Lower lobe of right lung (tissue), 2 donors: ENCODE measurements around the gene VPS35. TPM values are rescaled to one million over a fixed set of nuclear protein-coding genes. Genes with fewer than 3 reads are reported as not detected.

Source experiments
- ATAC-seq, 2 donors: fragments of 200-7000 bp; cut with Tn5 transposase; one replicate each; pipeline ENCODE4 v1.9.1; 2020 to 2022; ENCODE audit warnings: mild to moderate bottlenecking in 2 of 2, moderate library complexity in 2 of 2
- DNase-seq: peaks from one replicate; pipeline ENCODE4 v3.0.0-alpha.2; 2020
- H3K27ac ChIP-seq: fragments of 200-600 bp; one replicate; pipeline ENCODE4 v1.8.0; 2022
- H3K27me3 ChIP-seq: fragments of 200-600 bp; one replicate; pipeline ENCODE4 v1.8.0; 2022; ENCODE audit warnings: low read depth
- H3K36me3 ChIP-seq: fragments of 200-600 bp; one replicate; pipeline ENCODE4 v1.8.0; 2022; ENCODE audit warnings: mild to moderate bottlenecking
- H3K4me1 ChIP-seq: fragments of 200-600 bp; one replicate; pipeline ENCODE4 v1.8.0; 2022
- H3K4me3 ChIP-seq: fragments of 200-600 bp; one replicate; pipeline ENCODE4 v1.8.0; 2022; ENCODE audit warnings: mild to moderate bottlenecking
- H3K9me3 ChIP-seq: fragments of 200-600 bp; one replicate; pipeline ENCODE4 v1.8.0; 2022
- intact Hi-C: fragments of 100-400 bp; cut with DNase I; formaldehyde crosslinking; loops from one replicate; pipeline ENCODE4 v1.11.0; 2022
- total RNA-seq: library from RNA; stranded (reverse); fragmentation: NEBNext Ultra II Directional; extraction: Animal tissue kit (Norgen Biotek cat#: 25700); gene quantifications from one replicate; pipeline ENCODE4 v1.2.1, GENCODE V29; 2021
- TF ChIP-seq, protein P1 (sequence below): fragments of 200-600 bp; IDR thresholded peaks from one replicate; pipeline ENCODE4 v1.8.0; 2022; ENCODE audit warnings: antibody characterized with exemption, mild to moderate bottlenecking
- donor health status: DM: no; HTN: yes; CAD: no; lungs with severe emphysema.

The VPS35 gene
- total RNA-seq, 1 donor from 2014 or later = 98.9 TPM

DNA sequence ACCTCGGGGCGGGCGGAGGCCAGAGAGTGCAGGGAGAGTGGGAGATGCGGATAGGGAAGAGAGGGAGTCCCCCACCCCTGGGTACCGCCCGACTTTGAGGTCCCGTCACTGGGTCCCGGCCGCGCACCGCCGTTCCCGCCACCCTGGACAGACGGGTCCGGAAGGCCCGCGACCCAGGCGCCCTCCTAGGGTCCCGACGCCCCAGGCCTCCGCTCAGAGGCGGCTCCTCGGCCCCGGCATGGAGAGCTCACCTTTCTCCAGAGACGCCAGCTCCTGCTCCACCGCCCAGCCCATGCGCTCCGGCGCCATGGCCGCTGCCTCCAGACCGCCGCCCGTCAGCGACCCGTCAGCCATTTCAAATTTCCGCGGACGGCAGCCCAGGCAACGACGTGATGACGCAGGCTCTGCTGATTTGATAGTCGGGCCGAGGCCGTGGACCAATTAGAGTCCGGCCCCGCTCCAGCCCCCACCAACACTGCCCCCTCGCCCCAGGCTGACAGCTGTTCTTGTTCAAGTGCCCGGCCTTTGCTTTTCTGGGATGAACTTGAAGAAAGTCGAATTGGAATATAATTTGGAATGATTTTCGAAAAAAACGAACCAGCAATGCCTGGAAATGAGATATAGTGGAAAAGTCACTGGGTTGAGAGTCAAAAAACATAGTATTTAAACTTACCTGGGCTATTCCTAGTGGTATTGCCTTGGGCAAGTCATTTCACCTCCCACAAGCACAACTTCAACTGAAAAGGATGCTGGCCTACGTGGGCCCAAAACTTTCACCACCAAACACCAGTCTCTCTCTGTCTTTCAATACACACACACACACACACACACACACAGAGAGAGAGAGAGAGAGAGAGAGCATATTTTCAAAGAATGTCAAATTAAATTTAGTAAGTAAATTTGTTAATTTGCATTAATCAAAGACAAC is 67.7 kb downstream of the VPS35 start, which contains the start of gene SHCBP1:
SHCBP1 (minus strand) TSS at position 374 of the 928 bp plus-strand sequence; CDS start at position 354, 20 bp downstream.
- H3K27ac ChIP-seq = no peak within 1 kb of the TSS
- no peaks in the 10 kb centered on the region for H3K9me3 ChIP-seq
- peak; percentile 89 to 91 for ATAC-seq
- no peaks in the 10 kb centered on the region for H3K27me3 ChIP-seq
- H3K36me3 ChIP-seq = no peaks in the 10 kb centered on the region
- peaks cover 18% of the 10 kb centered on the region for H3K4me1 ChIP-seq
- TF ChIP-seq, protein P1, sequence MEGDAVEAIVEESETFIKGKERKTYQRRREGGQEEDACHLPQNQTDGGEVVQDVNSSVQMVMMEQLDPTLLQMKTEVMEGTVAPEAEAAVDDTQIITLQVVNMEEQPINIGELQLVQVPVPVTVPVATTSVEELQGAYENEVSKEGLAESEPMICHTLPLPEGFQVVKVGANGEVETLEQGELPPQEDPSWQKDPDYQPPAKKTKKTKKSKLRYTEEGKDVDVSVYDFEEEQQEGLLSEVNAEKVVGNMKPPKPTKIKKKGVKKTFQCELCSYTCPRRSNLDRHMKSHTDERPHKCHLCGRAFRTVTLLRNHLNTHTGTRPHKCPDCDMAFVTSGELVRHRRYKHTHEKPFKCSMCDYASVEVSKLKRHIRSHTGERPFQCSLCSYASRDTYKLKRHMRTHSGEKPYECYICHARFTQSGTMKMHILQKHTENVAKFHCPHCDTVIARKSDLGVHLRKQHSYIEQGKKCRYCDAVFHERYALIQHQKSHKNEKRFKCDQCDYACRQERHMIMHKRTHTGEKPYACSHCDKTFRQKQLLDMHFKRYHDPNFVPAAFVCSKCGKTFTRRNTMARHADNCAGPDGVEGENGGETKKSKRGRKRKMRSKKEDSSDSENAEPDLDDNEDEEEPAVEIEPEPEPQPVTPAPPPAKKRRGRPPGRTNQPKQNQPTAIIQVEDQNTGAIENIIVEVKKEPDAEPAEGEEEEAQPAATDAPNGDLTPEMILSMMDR = no peak
- peak; percentile 84 for DNase-seq
- peak within 1 kb of the TSS; percentile 69 for H3K4me3 ChIP-seq
- intact Hi-C loops = no loop called here

DNA sequence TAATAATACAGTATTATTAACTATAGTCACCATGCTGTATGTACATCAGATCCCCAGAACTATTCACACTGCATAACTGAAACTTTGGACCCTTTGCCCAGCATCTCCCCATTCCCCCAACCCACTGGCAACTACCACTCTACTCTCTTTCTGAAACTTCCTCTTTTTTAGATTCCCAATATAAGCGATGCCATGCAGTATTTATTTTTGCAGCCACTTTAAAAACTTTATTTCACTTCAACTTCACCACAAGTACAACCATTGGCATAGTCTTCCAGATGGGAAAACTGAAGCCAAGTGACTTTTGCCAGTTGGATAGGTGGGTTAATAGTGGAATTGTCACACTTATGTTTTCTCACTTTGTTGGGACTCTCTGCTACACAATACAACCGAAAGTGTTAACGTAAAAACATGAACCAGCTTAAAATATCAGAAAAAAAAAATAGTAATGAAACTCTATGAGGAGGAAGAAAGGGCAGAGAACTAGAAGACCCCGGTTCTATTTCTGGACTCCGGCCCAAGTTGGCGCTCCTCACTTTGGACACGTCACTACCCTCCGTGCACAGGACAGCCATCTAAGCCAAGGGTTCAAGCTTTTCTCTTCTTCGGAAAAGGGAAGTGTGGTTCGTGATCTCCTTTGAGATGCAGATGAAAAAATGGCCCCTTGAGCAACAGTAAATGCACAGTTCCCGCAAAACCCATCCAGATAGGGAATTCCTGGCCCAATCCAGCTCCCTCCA is 68.5 kb downstream of the VPS35 start:
- Histone ChIP-seq H3K27ac (no peak overlapping the region), H3K36me3 (no peaks in the 10 kb centered on the region), H3K27me3 (no peaks in the 10 kb centered on the region), H3K4me3 (peak overlapping the region; percentile 69), H3K4me1 (peaks cover 18% of the 10 kb centered on the region), H3K9me3 (no peaks in the 10 kb centered on the region)
- peak in 1 of 2 donors; percentile 11 for ATAC-seq
- no peak for DNase-seq
- TF ChIP-seq, protein P1 = no peak
- intact Hi-C loops = no loop called here

DNA sequence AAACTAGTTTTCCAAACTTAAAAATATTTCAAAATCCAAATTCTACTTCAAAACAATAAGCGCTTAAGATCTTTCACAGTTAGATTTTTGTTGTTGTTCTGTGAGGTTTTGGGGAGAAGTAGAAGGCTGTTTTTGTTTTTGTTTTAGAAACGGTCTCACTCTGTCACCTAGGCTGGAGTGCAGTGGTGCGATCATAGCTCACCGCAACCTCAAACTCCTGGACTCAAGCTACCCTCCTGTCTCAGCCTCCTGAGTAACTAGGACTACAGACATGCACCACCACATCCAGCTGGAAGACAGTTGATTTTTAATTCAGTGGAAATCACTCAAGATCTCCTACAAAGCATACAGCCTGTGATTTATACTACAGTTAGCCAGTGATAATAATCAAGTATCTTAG is 70.5 kb downstream of the VPS35 start:
- Histone ChIP-seq H3K4me3 (no peak overlapping the region), H3K27ac (no peak overlapping the region), H3K27me3 (no peaks in the 10 kb centered on the region), H3K4me1 (peaks cover 18% of the 10 kb centered on the region), H3K9me3 (no peaks in the 10 kb centered on the region), H3K36me3 (no peaks in the 10 kb centered on the region)
- ATAC-seq (no peak), DNase-seq (no peak)
- intact Hi-C loops = no loop called here
- TF ChIP-seq, protein P1 = no peak

DNA sequence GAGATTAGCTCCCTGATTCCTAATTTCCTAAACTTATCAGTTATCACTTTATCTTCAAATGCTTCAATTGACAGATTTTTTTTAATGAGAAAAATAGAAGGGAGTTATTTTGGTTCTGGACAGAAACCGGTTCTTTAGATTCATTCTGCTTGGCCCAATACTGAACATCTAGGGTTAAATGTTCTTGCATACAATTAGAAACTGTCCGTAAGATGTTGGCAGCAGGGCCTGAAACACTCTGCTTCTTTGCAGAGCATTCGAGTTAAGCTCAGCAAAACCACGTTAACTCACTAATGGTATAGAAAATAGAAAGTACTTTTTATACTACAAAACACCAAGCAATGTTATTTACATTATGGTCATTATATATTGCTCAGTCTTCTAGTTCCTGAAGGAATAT is 75.0 kb downstream of the VPS35 start:
- intact Hi-C loops = no loop called here
- TF ChIP-seq, protein P1 = no peak
- Histone ChIP-seq H3K9me3 (no peaks in the 10 kb centered on the region), H3K4me3 (no peak overlapping the region), H3K4me1 (no peaks in the 10 kb centered on the region), H3K27me3 (no peaks in the 10 kb centered on the region), H3K36me3 (no peaks in the 10 kb centered on the region), H3K27ac (no peak overlapping the region)
- DNase-seq (no peak), ATAC-seq (no peak)

DNA sequence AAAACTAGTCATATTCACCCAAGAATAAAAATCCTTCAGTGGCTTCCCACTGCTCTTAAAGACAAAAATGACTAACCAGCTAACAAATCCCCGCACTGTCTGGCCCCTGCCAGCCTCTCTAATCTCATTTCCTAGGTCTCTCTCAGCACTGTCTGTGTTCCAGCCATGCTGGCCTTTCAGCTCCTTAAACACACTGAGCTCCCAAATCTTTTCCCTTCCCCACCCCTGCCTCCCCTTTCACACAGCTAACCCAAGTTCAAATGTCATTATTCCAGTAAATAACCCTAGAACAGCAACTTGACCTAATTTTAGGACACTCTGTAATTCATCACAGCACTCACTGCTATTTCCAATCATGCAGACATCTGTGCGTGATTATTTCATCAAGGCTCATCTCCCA is 75.6 kb downstream of the VPS35 start:
- H3K4me1 ChIP-seq = no peaks in the 10 kb centered on the region
- no peaks in the 10 kb centered on the region for H3K9me3 ChIP-seq
- no peak overlapping the region for H3K4me3 ChIP-seq
- ATAC-seq = no peak
- H3K27ac ChIP-seq = no peak overlapping the region
- intact Hi-C loops = no loop called here
- H3K27me3 ChIP-seq = no peaks in the 10 kb centered on the region
- H3K36me3 ChIP-seq = no peaks in the 10 kb centered on the region
- DNase-seq = no peak
- TF ChIP-seq, protein P1 = no peak
